HG02610 (cell line): Measurements from ENCODE around the gene MSH3.
A peak's percentile ranks its signal among the peaks of the same experiment; 100 is the strongest.
"Not testable (repeated sequence)": the region's sequence is repeated elsewhere in the genome, so short reads cannot be mapped to it uniquely, and the experiment has no call there.

Experiments
- ATAC-seq: cut with Tn5 transposase; IDR thresholded peaks from one replicate; pipeline ENCODE4 v1.9.1; 2021; ENCODE audit warnings: mild to moderate bottlenecking, moderate library complexity; ENCODE audit not compliant: unreplicated experiment

Gene MSH3

DNA sequence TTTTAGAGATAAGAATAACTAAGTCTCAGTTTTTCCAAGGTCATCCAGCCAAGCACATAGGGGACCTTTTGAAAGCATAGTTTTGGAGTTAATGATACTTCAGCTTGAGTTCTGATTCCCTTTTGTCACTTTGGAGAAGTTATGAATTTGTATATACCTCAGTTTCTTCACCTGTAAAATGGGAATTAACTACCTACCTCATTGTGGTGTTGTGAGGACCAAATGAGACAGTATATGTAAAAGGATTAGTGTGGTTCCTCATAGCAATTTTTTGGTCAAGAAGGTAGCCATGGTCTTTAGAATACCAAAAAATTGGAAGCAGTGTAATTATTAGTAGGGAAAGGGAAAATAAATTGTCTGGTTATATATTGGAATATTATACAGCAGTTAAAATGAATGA is 98.0 kb downstream of the MSH3 start:
- no peak for ATAC-seq

DNA sequence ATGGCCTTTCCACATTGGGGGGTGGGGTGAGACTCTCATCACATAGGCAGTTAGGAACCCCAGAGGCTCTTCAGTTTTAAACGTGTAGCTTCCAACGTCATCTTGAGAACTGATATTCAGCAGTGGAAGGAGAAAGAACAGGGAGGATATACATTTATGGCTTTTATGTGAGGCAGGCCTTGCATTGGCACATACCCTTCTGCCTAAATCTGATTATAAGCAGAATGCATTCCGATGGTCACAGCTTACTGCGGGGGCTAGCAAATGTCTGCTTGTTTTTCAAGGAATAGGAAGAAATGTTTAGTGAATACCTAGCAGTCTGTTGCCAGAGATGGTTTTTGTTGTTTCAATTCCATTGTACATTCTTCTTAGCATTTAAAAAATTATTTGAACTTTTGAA is 99.3 kb downstream of the MSH3 start:
- no peak for ATAC-seq

DNA sequence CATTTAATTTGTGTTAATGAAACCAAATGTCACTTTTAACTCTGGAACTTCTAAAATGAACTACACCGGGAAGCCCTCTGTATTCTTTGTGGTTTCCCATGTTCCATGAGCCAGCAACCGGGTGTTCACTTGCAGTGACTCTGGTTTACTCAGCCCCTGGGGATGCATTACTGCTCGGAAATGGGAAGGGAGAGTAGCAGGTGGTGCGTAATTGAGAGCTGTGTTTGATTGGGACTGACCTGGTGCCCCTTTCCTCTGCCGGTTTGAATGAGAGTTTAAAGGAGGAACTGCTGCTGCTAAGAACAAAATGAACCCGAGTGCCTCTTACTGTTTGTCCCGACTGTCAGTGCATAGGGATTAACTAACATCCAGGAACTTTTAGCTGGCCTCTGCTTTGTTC is 100.4 kb downstream of the MSH3 start:
- ATAC-seq = peak; percentile 61

DNA sequence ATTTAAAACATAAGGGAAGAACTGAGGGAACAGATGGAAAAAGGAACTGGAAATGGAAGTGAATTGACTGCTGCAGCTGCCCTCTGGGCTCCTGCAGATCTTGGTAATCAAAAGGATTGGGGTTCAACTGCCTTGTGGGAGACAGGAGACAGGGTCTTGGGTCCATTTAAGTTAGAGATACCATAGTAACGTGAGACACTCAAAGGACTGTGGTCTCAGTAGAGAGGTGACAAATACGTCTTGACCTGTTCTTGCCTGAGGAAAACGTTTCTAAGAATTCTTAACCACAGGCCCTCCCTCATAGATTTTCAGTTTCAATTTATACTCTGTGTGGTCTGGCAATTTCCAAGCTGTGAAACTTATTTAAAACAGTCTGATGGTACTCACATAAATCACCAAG is 101.2 kb downstream of the MSH3 start:
- ATAC-seq = peak; percentile 92

DNA sequence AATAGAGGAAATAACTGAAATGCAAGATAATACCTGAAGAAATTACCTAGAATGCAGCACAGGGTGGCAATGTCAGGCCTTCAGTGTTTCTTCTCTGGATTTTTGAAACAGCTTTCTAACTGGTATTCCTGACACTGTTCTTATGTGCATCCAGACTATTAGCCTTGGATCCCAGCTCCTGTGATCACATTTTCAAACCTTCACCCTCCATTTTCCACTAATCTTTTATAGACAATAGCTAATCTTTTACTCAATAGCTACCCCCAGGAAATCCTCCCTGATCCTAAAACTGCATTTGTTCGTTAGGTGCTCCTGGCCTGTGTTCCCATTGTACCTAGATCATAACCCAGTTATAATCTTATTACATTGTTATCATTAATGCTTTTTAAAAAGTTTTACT is 101.8 kb downstream of the MSH3 start:
- no peak for ATAC-seq

DNA sequence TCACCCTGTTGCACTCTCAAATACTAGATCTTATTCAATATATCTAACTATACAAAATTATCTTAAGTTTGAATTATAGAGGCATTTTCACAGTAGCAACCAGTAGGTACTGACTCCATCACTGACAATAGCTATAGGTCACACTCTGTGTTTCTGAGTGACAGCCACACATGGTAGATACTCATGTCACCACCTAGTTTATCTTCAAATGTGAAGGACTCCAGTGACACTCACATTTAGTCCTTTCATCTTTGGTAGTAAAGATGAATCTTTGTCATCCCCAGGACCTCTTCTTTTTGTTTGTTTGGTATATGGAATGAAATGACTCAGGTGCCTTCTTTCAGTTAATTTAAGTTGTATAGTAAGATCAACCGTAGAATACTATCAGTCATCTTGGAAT is 102.8 kb downstream of the MSH3 start:
- ATAC-seq = no peak

DNA sequence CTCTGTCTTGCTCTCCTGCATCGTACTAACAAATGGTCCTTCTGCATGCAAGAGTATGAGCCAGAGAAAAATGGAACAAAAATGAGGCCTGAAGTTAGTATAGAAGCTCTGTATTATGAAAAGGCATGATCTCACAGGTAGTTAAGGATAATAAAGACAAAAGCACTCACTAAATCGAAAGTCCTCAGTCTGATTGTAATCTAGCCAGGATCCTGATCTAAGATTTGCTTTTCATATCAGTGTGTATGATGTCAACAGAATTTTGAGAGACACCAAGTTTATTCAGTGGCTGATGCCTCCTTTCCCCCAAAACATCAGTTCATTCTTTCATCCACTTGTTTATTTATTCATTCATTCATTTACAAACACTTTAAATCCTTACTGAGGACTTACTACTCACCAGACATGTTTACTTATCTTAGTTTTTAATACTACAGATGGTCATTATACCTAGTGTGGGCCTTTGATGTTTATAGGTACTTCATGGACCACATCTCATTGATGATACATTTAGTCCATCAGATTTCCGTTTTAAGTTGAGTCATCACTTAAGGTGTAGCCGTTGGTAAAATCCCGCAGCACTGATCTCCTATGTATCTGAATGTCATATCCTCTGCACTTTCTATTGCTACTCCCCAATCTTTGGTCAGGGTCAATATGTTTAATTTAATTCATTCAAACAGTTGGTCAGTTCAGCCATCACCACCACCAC is 105.6 kb downstream of the MSH3 start:
- no peak for ATAC-seq

DNA sequence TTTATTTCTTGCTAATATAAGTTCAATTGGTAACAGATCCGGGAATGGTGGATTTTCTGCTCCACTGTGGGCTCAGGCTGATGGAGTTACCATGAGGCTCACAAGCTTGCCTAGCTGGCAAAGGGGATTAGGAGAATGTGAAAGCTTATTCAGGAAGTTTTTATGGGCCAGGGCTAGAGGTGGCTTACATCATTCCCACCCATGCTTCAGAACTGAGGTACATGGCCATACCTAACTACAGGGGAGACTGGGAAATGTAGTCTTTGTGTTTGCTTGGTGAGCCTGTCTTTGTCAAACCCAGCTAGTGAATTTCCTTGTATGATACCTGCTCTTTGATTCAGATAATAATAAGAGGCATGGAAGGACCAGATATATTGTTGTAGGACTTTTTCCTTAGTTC is 106.2 kb downstream of the MSH3 start:
- ATAC-seq = no peak

DNA sequence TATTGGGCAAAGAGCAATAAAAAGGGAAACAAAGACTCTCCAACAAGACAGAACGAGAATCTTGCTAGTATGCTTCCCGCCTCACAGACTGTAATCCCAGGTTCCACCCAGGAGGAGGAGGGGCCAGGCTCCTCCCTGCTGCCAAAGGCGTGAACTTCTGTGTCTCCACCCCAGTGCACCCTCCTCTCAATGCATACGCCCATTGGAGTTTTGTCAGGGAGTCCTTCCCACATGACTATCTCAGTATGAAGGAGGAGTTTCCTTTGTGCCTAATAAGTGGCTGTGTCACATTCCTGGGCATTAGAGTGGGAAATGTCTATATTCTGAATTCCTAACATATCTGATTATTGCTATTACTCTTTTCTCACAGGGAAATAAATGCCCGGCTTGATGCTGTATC is 106.7 kb downstream of the MSH3 start:
- ATAC-seq = no peak

DNA sequence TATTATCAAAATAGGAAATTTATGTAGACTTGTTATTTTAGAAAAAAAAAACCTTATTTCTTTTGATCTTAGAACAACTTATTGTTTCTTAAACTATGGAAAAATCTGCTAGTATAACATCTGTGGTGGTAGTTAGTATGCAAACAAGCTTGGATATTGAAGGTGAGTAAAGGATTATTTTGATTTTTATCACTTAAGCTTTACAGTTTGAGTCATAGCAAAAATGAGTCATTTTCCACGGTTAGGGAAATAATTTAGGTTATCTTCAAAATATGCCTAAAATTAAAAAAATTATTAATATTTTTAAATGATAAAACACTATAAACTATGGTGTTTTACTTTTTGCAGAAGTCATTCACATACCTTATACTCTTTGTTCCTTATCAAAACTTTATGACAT is 107.5 kb downstream of the MSH3 start:
- no peak for ATAC-seq

DNA sequence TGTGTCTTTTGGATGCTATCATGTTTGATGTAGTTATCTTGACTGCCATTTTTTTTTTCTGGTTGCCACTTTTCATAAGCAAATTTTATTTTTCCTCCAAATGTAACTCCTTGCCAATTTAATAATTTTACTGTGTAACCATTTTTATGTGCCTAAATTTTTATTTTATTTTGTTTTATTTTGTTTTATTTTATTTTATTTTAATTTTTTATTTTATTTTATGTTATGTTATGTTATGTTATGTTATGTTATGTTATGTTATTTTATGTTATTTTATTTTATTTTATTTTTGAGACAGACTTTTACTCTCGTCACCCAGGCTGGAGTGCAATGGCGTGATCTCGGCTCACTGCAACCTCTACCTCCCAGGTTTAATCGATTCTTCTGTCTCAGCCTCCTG is 108.1 kb downstream of the MSH3 start:
- no peak for ATAC-seq

DNA sequence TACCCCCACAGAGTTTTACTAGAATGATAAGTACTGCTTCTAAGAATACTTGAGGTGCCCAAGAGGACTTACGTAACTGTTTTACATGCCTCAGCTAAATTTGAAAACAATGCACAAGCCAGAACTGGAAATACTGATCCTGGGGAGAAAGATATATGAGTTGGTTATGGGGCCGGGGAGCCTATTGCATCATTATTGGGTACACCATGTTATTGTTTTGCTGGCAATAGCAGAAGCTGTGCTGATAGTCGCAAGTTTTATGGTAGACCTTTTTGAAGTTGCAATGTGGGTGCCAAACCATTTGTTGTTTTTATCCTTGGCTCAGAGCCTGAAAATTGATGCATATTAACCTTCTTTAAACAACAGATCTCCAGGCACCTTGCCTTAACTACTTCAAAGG is 108.8 kb downstream of the MSH3 start:
- no peak for ATAC-seq

DNA sequence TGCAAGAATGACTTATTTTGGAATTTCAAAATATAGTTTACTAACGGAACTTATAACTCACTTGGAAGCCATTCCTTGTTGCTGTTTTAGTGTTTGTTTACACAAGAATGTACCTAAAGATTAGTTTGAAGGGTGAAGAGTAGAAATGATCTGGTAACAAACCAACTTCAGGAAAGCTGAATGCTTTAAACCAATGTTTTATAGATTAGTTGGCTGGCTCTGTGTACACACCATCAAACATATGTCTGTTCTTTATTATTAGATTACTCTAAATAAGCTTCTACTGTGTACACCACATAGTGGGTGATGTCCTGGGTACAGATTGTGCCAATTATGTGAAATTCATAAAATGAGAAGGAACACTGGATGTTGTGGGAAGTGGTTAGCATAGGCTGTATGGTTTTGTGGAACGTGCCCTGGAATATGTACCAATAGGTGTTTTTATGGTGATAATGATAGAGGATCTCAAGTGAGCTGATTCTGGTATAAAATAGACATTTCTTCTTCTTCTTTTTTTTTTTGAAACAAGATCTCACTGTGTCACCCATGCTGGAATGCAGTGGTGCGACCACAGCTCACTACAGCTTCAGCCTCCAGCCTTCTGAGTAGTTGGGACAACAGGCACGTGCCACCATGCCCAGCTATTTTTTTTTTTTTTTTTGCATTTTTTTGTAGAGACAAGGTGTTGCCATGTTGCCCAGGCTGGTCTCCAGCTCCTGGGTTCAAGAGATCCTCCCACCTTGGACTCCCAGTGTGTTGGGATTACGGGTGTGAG is 109.6 kb downstream of the MSH3 start:
- no peak for ATAC-seq

DNA sequence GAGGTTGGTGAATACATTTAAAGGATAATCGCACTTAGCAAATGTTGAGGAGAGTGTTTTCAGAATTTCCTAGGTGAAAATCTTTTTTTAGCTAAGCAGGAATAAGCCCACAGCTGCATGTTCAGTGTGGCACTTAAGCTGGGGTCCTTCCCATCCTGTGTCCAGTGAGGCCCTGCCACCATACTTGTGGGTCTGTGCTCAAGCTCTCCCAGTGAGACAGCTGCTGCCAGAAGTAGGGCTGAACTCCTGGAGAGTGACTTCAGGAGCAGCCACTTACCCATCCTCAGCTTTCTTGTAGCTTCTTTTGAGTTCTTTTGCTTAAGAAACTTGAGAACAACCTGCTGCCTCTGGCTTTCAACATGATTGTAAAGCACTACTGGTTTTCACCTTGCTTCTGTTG is 110.3 kb downstream of the MSH3 start:
- ATAC-seq = no peak

DNA sequence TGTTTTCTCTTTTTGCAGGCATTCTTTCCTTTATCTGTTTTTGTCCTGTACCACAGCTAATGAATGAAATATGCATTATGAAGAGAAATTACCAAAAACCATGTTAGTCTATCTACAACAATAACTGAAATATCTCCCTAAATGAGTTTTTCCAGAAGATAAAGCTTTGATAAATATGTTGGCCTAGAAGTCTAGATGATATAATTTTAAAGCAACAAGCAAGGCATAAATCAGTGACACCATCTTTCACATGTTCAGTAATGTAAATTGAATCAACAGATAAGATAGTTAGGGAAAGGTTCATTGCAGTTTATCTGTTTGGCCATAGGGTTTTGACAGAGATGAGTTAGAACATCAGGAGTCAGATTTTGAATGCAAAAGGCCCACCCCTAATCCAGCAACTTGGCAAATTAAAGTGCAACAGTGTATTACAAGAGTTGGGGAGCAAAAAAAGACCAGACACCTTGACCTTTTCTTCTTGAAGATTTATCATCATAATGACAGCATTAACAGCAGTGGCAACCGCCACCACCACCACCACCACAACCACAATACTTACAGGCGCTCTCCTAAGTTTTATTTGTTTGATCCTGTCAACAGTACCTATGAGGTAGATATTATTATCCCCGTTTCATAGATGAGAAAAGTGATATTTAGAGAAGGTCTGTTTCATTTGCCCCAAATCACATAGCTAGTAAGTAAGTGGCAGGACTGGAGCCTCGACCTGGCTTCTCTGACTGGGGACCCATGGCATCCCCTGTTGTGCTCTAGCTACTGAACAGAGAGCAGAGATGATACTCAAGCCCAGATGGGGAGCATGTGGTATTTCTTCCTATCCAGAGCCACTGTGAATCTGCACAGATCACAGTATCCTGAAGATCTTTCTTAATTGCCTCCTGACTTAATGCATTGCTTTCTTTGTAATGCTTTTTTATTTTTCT is 123.2 kb downstream of the MSH3 start:
- no peak for ATAC-seq

DNA sequence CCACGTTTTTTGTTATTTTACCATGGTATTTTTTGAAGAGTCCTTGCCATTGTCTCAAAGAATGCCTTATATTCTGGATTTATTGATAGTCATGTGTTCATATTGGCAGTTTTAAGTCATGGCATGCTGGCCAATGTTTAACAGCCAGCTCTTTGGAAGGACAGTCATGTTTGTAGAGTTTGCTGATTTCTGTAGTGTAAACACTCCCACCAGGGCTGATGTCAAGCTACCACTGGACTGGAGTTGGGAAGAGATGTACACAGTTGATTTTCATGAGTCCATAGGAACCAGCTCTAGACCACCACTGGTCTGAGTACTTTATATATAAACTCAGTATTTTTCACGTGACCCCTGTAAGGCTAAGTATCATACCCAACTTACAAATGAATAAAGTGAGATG is 125.6 kb downstream of the MSH3 start:
- no peak for ATAC-seq

DNA sequence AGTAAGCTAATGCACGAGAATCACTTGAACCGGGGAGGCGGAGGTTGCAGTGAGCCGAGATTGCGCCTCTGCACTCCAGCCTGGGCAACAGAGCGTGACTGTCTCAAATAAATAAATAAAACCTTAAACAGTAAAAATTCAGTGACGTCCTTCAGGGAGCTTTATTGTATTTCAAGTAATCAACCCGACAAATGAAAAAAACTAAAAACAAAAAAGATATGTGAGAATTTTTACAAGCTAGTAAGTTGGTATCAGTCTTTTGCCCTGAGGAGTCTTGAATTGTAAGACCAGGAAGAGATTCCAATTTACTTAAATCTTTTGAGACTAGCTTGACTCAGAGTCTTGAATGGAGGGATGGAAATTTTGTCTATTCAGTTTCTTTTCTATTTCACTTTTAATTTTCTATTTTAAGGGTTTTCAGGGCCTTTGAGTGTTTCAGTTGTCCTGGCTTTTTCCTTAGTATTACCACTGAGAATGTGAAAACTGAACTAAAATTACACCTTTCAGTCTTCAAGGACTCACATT is 126.4 kb downstream of the MSH3 start:
- no peak for ATAC-seq

DNA sequence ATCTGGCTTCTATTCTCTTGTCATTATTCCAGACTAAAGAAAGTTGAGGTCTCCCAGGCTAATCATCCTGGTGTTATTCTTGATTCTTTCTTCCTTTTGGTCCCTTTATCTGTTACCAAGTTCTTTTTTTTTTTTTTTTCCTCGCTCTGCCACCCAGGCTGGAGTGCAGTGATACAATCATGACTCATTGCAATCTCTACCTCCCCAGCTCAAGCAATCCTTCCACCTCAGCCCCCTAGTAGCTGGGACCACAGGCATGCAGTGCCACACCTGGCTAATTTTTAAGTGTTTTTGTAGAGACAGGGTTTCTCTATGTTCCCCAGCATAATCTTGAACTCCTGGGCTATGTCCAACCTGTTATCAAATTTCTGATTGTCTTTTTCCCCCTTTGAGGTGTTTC is 126.9 kb downstream of the MSH3 start:
- no peak for ATAC-seq

DNA sequence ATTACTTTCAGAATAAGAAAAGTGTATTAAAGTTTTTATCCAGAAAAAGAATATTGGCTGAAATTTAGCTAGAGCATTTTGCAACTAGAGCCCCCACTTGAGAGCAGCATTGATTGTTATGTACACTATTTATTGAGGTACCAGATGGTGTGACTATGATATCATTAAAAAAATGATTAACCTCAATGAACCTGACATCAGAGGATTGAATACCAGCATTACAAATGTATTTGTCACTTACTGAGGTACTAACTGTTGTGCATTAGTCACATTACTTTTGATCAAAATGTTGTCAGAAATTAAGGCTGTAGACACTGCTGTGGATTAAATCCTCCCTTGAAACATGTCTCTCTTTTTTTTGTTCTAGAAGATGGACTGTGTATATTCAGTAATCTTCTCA is 128.2 kb downstream of the MSH3 start:
- ATAC-seq = no peak

DNA sequence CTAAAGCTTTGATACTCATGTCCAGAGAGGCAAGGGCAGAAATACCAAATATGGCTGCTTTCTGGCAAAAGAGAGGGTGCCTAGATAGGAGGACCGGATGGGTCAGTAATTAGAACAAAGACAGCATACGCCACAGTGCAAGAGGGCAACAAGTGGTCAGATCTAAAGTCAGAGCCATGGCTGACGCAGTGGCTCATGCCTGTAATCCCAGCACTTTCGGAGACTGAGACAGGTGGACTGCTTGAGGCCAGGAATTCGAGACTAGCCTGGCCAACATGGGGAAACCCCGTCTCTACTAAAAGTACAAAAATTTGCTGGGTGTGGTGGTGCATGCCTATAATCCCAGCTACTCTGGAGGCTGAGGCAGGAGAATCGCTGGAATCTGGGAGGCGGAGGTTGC is 129.3 kb downstream of the MSH3 start:
- not testable (repeated sequence) for ATAC-seq

DNA sequence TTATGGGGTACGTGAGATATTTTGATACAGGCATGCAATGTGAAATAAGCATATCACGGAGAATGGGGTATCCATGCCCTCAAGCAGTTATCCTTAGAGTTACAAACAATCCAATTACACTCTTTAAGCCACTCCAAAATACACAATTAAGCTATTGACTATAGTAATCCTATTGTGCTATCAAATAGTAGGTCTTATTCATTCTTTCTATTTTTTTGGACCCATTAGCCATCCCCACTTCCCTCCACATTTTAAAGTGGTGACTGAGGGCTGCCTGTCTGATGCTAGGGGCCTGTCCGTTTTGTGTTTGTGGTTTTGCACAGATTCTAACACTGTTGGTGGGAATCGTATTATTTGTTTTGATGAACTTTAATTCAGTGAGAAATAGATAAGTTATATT is 130.0 kb downstream of the MSH3 start:
- ATAC-seq = no peak
